ENCODE measurements around the gene PLTP. TPM values are rescaled to one million over a fixed set of nuclear protein-coding genes. Genes with fewer than 3 reads are reported as not detected.

Gene PLTP
- total RNA-seq, 1 experiment from 2014 or later: 61.5 TPM

GRCh38 chr20:45898285-45898684 is 13.7 kb downstream of the PLTP start:
- TSS peak; percentile 26 for BruUV-seq (replicated peaks)
- ChIA-PET CTCF (no interaction called here), POLR2A (ENCODE audit: unreplicated experiment) (no interaction called here)
- no peak overlapping the region for H3K4me3 ChIP-seq (ENCODE audit: low read length)
- no peak overlapping the region for H3K9ac ChIP-seq (ENCODE audit: low read length)
- intact Hi-C loops (cut with micrococcal nuclease): no loop called here
- H3K9me3 ChIP-seq (ENCODE audit: low read length): no peaks in the 10 kb centered on the region
- H3F3A ChIP-seq (ENCODE audit: low read length, unreplicated experiment): no peaks in the 10 kb centered on the region
- no peaks in the 10 kb centered on the region for H3K4me1 ChIP-seq (ENCODE audit: insufficient read depth, low read length)
- H2AFZ ChIP-seq (ENCODE audit: low read length): no peak overlapping the region
- H3K27me3 ChIP-seq (ENCODE audit: low read length): no peaks in the 10 kb centered on the region
- H3K36me3 ChIP-seq (ENCODE audit: low read depth, low read length): peaks cover 16% of the 10 kb centered on the region; the same call in 1 of the 2 replicates
- no peaks in the 10 kb centered on the region for H3K79me2 ChIP-seq (ENCODE audit: low read length)
- DNase-seq: no peak
- H3K27ac ChIP-seq (ENCODE audit: low read length): no peak overlapping the region
- no peak overlapping the region for H3K4me2 ChIP-seq (ENCODE audit: low read length)
- no peak for TF ChIP-seq EZH2 (IDR thresholded peaks at IDR 0.05; ENCODE audit: low read length, unreplicated experiment)
- TF ChIP-seq EZH2phosphoT487 (IDR thresholded peaks at IDR 0.05; ENCODE audit: borderline replicate concordance, low read length): no peak
- TF ChIP-seq, protein P1, sequence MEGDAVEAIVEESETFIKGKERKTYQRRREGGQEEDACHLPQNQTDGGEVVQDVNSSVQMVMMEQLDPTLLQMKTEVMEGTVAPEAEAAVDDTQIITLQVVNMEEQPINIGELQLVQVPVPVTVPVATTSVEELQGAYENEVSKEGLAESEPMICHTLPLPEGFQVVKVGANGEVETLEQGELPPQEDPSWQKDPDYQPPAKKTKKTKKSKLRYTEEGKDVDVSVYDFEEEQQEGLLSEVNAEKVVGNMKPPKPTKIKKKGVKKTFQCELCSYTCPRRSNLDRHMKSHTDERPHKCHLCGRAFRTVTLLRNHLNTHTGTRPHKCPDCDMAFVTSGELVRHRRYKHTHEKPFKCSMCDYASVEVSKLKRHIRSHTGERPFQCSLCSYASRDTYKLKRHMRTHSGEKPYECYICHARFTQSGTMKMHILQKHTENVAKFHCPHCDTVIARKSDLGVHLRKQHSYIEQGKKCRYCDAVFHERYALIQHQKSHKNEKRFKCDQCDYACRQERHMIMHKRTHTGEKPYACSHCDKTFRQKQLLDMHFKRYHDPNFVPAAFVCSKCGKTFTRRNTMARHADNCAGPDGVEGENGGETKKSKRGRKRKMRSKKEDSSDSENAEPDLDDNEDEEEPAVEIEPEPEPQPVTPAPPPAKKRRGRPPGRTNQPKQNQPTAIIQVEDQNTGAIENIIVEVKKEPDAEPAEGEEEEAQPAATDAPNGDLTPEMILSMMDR (conservative IDR thresholded peaks at IDR 0.05; ENCODE audit: low read depth, low read length): no peak
- ATAC-seq: no peak
- no peaks in the 10 kb centered on the region for H4K20me1 ChIP-seq (ENCODE audit: low read length)
- no peaks in the 10 kb centered on the region for H3K9me2 ChIP-seq (replicated peaks; ENCODE audit: low read length)

DNA sequence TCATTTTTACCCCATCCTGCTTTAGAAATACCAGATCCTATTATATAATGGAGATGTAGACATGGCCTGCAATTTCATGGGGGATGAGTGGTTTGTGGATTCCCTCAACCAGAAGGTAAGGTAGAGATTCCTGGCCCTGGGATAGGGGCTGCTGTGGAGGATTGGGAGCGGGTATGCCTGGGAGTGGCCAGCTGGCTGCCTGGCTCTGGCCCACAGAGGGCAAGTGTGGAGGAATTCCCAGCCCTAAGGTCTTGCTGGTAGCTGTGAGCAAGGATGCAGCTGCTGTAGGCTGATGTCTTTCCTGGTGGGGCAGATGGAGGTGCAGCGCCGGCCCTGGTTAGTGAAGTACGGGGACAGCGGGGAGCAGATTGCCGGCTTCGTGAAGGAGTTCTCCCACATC is 14.3 kb downstream of the PLTP start:
- Histone ChIP-seq H3F3A (ENCODE audit: low read length, unreplicated experiment) (no peaks in the 10 kb centered on the region), H3K36me3 (ENCODE audit: low read depth, low read length) (peaks cover 16% of the 10 kb centered on the region; the same call in 1 of the 2 replicates), H3K27ac (ENCODE audit: low read length) (no peak overlapping the region), H2AFZ (ENCODE audit: low read length) (no peak overlapping the region), H3K79me2 (ENCODE audit: low read length) (no peaks in the 10 kb centered on the region), H4K20me1 (ENCODE audit: low read length) (no peaks in the 10 kb centered on the region), H3K9ac (ENCODE audit: low read length) (no peak overlapping the region), H3K27me3 (ENCODE audit: low read length) (no peaks in the 10 kb centered on the region), H3K4me3 (ENCODE audit: low read length) (no peak overlapping the region), H3K4me2 (ENCODE audit: low read length) (no peak overlapping the region), H3K4me1 (ENCODE audit: insufficient read depth, low read length) (peaks cover 6% of the 10 kb centered on the region; the same call in 1 of the 2 replicates), H3K9me3 (ENCODE audit: low read length) (no peaks in the 10 kb centered on the region), H3K9me2 (replicated peaks; ENCODE audit: low read length) (no peaks in the 10 kb centered on the region)
- ChIA-PET POLR2A (ENCODE audit: unreplicated experiment) (no interaction called here), CTCF (no interaction called here)
- intact Hi-C loops (cut with micrococcal nuclease): no loop called here
- no TSS peak for BruUV-seq (replicated peaks)
- DNase-seq (no peak), ATAC-seq (no peak)
- TF ChIP-seq EZH2 (IDR thresholded peaks at IDR 0.05; ENCODE audit: low read length, unreplicated experiment): no peak
- no peak for TF ChIP-seq EZH2phosphoT487 (IDR thresholded peaks at IDR 0.05; ENCODE audit: borderline replicate concordance, low read length)
- TF ChIP-seq, protein P1 (conservative IDR thresholded peaks at IDR 0.05; ENCODE audit: low read depth, low read length): no peak

DNA sequence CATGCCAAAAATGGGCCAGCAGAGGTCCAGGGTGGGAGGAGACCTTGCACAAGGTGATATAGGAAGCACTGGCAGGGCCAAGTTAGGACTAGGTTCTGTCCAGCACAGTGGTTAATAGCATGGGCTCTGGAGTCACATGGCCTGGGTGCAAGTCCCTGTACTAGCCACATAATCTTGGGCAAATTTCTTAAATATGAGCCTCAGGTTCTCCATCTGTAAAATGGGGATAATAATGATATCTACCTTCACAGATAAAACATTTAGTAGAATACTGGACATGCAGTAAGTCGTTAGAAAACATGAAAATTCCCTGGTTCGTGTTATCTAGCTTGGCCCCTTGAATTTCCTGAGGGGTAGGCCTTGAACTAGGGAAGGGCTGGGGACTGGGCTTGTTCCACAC is 14.7 kb downstream of the PLTP start:
- TF ChIP-seq, protein P1 (conservative IDR thresholded peaks at IDR 0.05; ENCODE audit: low read depth, low read length): no peak
- TF ChIP-seq EZH2phosphoT487 (IDR thresholded peaks at IDR 0.05; ENCODE audit: borderline replicate concordance, low read length) (no peak), EZH2 (IDR thresholded peaks at IDR 0.05; ENCODE audit: low read length, unreplicated experiment) (no peak)
- DNase-seq (no peak), ATAC-seq (no peak)
- H3K9me2 ChIP-seq (replicated peaks; ENCODE audit: low read length): no peaks in the 10 kb centered on the region
- H3K4me3 ChIP-seq (ENCODE audit: low read length): no peak overlapping the region
- H3K4me1 ChIP-seq (ENCODE audit: insufficient read depth, low read length): peaks cover 10% of the 10 kb centered on the region; the same call in 1 of the 2 replicates
- 0 out of 2 replicates have a peak, but pooled peaks cover under 1% of the 10 kb centered on the region for H3K79me2 ChIP-seq (ENCODE audit: low read length)
- BruUV-seq (replicated peaks): no TSS peak
- no peak overlapping the region for H2AFZ ChIP-seq (ENCODE audit: low read length)
- H3K27me3 ChIP-seq (ENCODE audit: low read length): no peaks in the 10 kb centered on the region
- H3K9me3 ChIP-seq (ENCODE audit: low read length): no peaks in the 10 kb centered on the region
- no peak overlapping the region for H3K4me2 ChIP-seq (ENCODE audit: low read length)
- intact Hi-C loops (cut with micrococcal nuclease): no loop called here
- POLR2A ChIA-PET (ENCODE audit: unreplicated experiment): no interaction called here
- H3K27ac ChIP-seq (ENCODE audit: low read length): no peak overlapping the region
- H3F3A ChIP-seq (ENCODE audit: low read length, unreplicated experiment): no peaks in the 10 kb centered on the region
- peaks cover 16% of the 10 kb centered on the region; the same call in 1 of the 2 replicates for H3K36me3 ChIP-seq (ENCODE audit: low read depth, low read length)
- no peaks in the 10 kb centered on the region for H4K20me1 ChIP-seq (ENCODE audit: low read length)
- CTCF ChIA-PET: no interaction called here
- H3K9ac ChIP-seq (ENCODE audit: low read length): no peak overlapping the region

All from PC-3 (cell line).